Erythroblast (primary cell): ENCODE measurements around the gene WDR13.

Experiments
- GATA1 ChIP-seq: IDR thresholded peaks from 2 replicates; pipeline ENCODE4 v1.6.1; 2011; ENCODE audit warnings: low read depth, mild to moderate bottlenecking, control low read depth, low read length, moderate library complexity
- POLR2A ChIP-seq: IDR thresholded peaks from 2 replicates; pipeline ENCODE4 v1.6.1; 2011; ENCODE audit warnings: mild to moderate bottlenecking, low read length

- no peak for TF ChIP-seq POLR2A
- no peak for TF ChIP-seq GATA1
Observed at GRCh38 chrX:48591255-48591791, 6.0 kb upstream of the WDR13 start.
